Stimulated activated CD4-positive, alpha-beta T cell treated with anti-CD3 and anti-CD28 coated beads, Interleukin-1b, Interleukin-23, amount 100 ng/mL, for 24 hours (primary cell): ENCODE measurements around the gene SUGP1.

ENCODE experiments used
- DNase-seq, 4 experiments: peaks; one replicate each; pipeline ENCODE4 v3.0.0-alpha.2; 2020; ENCODE audit warnings: low read depth in 4 of 4, low spot score in 1 of 4

SUGP1 gene

DNA sequence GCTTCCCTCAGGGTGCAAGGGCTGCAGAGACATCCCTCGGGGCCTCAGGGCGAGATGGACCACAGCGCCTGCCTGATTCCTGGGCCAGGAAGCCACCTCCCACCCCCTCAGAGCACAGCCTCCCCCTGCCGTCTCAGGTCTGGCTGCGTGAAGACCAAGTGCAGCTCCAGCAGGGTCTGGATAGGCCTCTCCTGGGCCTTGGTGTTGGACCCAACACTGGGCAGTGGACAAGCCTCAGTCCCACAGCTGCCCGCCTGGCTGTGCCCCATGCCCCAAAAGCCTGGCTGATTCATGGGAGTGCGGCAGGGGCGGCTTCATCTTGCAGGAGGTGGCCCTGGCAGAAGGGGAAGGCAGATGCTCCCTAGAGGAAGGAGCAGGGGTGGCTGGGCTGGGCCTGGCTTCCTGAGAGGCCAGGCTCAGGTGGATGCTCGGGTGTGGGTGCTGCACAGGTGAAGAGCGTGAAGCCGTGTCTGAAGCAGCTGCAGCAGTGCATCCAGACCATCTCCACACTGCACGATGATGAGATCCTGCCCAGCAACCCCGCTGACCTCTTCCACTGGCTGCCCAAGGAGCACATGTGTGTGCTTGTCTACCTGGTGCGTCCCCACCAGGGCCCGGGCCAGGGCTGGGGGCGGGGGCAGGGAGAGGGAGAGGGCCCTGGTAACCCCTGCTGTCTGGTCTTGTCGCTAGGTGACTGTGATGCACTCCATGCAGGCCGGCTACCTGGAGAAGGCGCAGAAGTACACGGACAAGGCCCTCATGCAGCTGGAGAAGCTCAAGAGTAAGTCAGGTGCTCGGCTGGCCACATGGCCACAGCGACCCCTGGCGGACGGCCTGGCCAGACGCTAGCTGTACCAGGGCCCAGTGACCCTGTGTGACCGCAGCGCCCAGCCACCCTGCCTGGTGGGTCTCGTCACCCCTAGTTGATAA, 22.0 kb upstream of the SUGP1 start:
- no peak for DNase-seq

DNA sequence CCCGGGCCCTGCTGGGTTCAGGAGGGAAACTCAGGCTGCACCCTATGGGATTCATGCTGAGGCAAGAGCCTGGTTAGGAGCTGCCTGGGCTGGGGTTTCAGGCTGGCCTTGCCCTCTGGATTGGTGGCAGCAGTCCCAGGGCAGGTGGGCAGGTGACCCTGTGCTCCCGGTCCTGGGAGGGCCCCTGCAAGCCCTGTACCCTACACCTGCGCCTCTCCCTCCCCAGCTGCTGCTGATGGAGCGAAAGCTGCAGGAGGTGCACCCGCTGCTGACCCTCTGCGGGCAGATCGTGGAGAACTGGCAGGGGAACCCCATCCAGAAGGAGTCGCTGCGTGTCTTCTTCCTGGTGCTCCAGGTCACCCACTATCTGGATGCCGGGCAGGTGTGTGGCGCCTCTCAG, 20.7 kb upstream of the SUGP1 start:
- DNase-seq = no peak

DNA sequence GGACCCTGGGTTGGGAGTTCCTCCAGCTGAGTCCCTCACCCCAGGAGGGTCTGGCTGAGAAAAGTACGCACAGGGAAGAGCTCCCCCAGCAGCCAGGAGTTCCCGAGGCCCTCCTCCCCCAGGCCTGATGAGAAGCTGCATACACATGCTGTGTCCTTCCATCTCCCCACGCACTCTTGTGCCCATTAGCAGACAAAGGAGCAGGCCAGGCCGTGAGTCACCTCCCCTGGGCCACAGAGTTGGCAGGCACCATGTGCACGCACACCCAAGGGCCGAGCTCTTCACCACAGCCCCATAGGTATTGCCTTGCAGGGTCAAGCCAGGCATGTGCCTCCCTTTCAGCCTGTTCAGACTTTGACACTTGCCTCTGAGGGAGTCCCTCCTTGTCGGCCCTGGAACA, 17.8 kb upstream of the SUGP1 start:
- DNase-seq = no peak

GRCh38 chr19:19337120-19337519, 16.8 kb upstream of the SUGP1 start:
- no peak for DNase-seq

DNA sequence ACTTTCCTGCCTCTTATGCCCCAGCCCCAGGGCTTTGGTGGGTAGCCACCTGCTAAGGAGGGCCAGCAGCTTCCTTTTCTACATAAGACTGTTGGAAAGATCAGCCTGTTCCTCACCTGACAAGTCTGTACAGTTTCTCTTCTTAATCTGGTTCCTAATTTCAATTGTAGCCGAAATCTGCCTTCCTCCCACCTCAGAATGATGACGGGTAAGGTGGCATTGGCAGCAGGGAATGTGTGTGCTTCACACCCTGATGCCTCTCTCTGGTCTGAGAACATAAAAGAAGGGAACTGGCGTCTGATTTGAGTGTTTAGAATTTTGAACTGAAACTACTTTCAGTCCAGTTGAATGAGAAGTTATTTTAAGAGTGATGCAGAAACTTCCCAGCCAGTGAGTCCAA, 16.3 kb upstream of the SUGP1 start:
- DNase-seq = no peak

- DNase-seq = no peak
Observed at GRCh38 chr19:19335408-19336158, 15.3 kb upstream of the SUGP1 start.

- DNase-seq = no peak
Observed at GRCh38 chr19:19334989-19335344, 14.7 kb upstream of the SUGP1 start.

DNA sequence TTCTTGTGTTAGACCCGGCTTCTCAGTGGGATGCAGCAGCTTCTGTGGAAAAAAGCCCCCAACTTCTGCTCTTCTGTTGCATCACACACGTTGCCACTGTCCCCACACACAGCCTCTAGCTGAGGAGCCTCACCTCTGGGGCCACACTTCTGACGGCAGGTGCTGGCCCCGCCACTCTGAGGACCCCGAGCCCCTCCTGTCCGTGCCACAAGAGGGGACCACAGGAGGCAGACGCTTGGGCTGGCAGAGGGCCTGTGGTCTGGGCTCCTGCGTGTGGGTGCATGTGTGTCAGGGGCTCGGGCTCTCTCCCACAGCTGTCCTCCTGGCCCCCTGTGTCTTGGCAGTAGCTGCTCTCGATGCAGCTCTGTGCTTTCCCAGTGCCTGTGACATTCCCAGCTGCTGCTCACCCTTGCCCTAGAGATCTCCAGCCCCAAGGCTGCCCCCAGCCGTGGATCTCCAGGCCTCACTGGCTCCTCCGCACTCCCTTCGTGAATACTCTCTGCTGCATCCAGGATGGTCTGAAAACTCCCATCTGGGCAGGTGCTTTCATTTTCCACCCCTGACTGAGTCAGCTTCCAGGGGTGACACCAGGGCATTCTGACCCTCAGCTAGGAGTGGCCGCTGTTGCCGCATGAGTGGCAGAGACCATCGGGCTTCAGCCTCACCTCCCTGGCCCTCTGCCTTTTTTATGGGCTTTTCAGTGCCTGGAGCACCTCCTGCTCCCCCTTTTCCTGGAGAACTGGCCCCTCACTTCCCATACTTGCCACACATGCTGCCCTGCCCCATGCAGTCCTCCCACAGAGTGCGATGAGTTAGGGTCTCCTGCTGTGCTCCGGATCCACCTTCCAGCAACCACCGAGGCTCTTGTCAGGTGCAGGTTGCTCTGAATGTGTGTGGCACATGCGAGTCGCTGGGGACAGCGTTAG, 14.0 kb upstream of the SUGP1 start:
- no peak for DNase-seq

DNA sequence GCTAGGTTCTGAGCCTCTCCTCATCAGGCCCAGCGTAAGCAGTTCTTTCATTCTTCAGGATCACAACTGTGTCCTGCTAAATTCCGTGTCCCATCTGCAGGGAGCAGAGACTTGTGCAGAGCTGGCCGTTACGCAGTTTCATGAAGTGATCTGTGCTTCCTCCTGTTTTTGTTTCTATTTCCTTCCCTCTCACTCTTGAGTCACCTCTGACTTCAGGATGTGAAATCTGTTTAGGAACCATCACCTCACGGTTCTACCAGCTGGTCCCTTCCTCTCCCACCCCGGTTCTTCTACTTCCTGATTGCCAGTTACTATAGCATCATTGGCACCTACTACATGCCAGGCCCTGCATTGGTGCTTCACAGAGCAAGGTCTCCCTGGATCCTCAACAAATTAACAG, 8.8 kb upstream of the SUGP1 start:
- DNase-seq = no peak

GRCh38 chr19:19327672-19328071, 7.4 kb upstream of the SUGP1 start:
- DNase-seq = no peak

GRCh38 chr19:19324059-19324770, 3.9 kb upstream of the SUGP1 start:
- no peak for DNase-seq

DNA sequence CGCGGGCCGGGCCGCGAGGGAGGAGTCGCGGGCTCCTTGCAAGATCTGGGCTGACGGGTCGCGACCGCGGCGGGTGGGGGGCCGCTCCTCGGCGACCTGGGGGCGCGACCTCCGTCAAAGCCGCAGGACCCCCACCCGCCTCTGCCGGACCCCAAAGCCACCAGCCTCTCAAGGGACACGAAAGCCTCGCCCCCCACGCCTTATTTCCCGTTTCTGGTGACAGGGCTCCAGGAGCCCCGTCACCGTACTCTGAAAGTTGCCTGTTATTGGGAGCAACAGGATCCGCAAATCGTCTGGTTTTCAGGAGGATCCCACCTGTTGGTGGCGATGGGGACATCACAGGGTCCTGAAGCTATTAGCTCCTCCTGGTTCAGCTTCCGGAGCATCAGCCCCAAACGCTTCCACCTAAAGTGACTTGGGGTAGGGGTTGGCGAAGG, 850 bp upstream of the SUGP1 start:
- DNase-seq = peak in 1 of 4 experiments; percentile 5

DNA sequence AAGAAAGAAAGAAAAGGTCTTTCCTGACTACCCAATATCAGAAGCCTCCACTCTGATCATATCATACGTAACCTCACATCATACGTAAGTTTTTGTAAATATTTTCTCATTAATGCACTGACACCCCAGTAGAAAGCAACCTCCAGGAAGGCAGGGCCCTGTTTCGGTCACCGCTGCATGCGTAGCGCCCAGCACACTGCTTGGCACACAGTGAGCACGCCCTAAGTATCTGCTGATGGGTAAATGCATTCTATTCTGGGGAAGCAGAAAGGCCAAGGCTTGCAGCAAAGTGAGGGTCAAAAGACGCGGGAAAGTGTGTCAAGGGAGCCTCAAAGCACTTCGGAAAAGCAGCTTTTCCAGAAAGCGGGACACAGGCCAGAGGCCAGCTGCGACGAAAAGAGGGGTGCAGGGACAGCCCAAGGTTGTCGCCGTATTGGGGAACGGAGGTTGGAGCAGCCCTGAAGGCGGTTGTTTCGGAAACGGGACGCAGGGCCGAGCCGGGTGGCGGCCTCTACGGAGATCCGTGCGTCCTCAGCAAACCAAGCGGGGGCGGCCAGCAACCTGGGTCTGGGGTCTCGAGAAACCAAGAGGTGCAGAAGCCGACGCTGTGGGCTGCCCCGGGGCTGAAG, 463 bp downstream of the SUGP1 start:
- DNase-seq = no peak

DNA sequence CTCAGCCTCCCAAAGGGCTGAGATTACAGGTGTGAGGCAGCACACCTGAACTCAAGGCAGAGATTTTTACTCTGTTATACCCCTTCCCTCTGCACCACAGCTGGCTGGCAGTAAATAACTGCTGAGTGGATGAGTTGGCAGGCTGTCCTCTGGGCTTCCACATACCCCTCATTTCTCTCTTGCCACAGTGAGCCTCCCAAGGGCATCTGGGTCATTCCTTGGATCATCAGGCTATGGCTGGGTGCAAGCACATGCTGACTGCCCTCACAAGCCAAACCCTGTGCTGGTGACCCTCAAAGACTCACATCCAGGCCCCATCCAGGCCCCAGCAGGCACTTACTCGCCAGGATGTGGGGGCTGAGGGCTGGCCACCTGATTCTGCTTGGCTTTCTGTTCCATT, 4.2 kb downstream of the SUGP1 start:
- DNase-seq = no peak

GRCh38 chr19:19315444-19315843, 4.9 kb downstream of the SUGP1 start:
- DNase-seq = no peak

DNA sequence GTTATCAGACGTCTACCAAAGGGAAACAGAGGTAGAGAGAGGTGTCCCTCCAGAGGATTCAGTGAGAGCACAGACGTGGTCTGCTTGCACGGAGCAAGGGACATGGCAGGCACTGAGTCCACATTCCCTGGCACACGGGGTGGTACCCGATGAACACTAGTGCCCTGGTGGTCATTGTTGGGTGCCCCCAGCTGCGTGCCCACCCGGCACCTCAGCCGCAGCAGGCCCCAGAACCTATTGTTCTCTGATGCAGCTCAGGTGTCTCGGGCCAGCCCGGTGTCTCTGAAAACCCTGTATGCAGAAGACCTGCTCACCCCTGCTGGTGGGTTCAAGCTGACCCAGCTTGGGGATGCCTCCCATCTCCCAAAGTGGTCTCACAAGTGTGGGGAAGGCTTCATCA, 11.9 kb downstream of the SUGP1 start:
- no peak for DNase-seq

- DNase-seq = no peak
Observed at GRCh38 chr19:19306191-19306590, 14.1 kb downstream of the SUGP1 start.

DNA sequence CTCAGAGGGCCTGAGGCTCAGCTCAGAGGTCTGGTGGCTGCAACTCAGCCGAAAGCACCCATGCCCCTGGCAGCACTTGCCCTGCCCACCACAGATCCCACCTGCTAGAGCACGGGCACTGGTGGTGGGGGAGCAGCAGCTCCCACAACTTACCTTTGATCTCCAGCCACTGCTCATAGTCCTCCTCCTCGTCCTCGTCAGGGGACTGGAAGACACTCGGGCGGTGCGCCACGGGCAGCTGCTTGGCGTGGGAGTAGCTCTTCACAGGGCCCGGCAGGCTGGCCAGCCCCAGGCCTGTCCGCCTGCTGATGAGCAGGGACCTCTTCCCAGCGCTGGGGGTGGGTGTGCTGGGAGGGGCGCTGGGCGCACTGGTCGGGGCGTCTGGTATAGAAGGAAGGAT, 14.6 kb downstream of the SUGP1 start:
- DNase-seq = no peak

GRCh38 chr19:19305066-19305465, 15.2 kb downstream of the SUGP1 start:
- DNase-seq = no peak
